ENCODE measurements around the gene WDFY3. TPM values are rescaled to one million over a fixed set of nuclear protein-coding genes. Genes with fewer than 3 reads are reported as not detected.
A peak's percentile ranks its signal among the peaks of the same experiment; 100 is the strongest.

The WDFY3 gene
- total and polyA plus RNA-seq, 7 donors, result 3.2 to 54.2 (median 38.2) TPM

- H3K9me3 ChIP-seq, result no peaks in the 10 kb centered on the region
- H3K27me3 ChIP-seq (ENCODE audit: insufficient read depth in 3 of 3, low read length in 2 of 3), result no peaks in the 10 kb centered on the region
- H3K4me3 ChIP-seq, result no peak overlapping the region
- 94 to 97% (median 96%) methylated on average over 3 of the region's 3 CpGs for whole genome bisulfite sequencing, 3 donors
- DNase-seq (no peak), ATAC-seq (no peak)
- H3K36me3 ChIP-seq (ENCODE audit: insufficient read depth in 1 of 2, low read depth in 1 of 2), result peaks cover 0 to 55% of the 10 kb centered on the region in 2 donors
- no peaks in the 10 kb centered on the region for H3K4me1 ChIP-seq
- intact Hi-C loops (cut with DNase I), result no loop called here
- TF ChIP-seq, protein P1, sequence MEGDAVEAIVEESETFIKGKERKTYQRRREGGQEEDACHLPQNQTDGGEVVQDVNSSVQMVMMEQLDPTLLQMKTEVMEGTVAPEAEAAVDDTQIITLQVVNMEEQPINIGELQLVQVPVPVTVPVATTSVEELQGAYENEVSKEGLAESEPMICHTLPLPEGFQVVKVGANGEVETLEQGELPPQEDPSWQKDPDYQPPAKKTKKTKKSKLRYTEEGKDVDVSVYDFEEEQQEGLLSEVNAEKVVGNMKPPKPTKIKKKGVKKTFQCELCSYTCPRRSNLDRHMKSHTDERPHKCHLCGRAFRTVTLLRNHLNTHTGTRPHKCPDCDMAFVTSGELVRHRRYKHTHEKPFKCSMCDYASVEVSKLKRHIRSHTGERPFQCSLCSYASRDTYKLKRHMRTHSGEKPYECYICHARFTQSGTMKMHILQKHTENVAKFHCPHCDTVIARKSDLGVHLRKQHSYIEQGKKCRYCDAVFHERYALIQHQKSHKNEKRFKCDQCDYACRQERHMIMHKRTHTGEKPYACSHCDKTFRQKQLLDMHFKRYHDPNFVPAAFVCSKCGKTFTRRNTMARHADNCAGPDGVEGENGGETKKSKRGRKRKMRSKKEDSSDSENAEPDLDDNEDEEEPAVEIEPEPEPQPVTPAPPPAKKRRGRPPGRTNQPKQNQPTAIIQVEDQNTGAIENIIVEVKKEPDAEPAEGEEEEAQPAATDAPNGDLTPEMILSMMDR (IDR thresholded peaks at IDR 0.05), result no peak
- no peak overlapping the region for H3K27ac ChIP-seq
Measured at GRCh38 chr4:84767168-84767567, 199.3 kb downstream of the WDFY3 start.

GRCh38 chr4:84753321-84753972 is 213.0 kb downstream of the WDFY3 start:
- H3K36me3 ChIP-seq (ENCODE audit: insufficient read depth in 1 of 2, low read depth in 1 of 2), result peaks cover 2 to 87% of the 10 kb centered on the region in 2 donors
- DNase-seq (no peak), ATAC-seq (peak in 1 of 4 donors; percentile 24)
- WGBS, 3 donors, result 59 to 61% (median 60%) methylated on average over 7 of the region's 7 CpGs
- H3K4me3 ChIP-seq, result no peak overlapping the region
- no peaks in the 10 kb centered on the region for H3K27me3 ChIP-seq (ENCODE audit: insufficient read depth in 3 of 3, low read length in 2 of 3)
- TF ChIP-seq, protein P1 (IDR thresholded peaks at IDR 0.05), result no peak
- intact Hi-C loops (cut with DNase I), result loop anchor here in 1 of 2 donors (5.0 kb wide), 1 partner anchor 219 kb away; no protein-coding TSS in a partner anchor
- no peak overlapping the region for H3K27ac ChIP-seq
- no peaks in the 10 kb centered on the region for H3K4me1 ChIP-seq
- no peaks in the 10 kb centered on the region for H3K9me3 ChIP-seq

- ATAC-seq, result no peak
- WGBS, 3 donors, result 74 to 89% (median 82%) methylated on average over 4 of the region's 4 CpGs
- H3K36me3 ChIP-seq (ENCODE audit: insufficient read depth in 1 of 2, low read depth in 1 of 2), result peaks cover 4 to 100% of the 10 kb centered on the region in 2 donors
Measured at GRCh38 chr4:84751707-84752106, 214.8 kb downstream of the WDFY3 start.

DNA sequence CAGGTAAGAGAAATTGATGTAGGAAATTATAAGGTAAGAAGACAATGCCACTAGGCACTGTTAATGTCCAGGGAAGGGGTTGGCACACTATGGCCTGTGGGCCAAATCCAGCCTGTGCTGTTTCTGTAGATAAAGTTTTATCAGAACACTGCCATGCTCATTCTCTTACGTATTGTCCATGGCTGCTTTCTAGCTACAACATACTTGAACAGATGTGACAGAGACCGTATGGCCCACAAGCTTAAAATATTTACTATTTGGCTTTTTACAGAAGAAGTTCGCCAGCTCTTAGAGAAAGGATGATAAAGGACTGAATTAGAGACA is 215.6 kb downstream of the WDFY3 start:
- TF ChIP-seq, protein P1 (IDR thresholded peaks at IDR 0.05), result no peak
- Histone ChIP-seq H3K36me3 (ENCODE audit: insufficient read depth in 1 of 2, low read depth in 1 of 2) (peaks cover 4 to 99% of the 10 kb centered on the region in 2 donors), H3K9me3 (no peaks in the 10 kb centered on the region), H3K4me1 (no peaks in the 10 kb centered on the region), H3K4me3 (no peak overlapping the region), H3K27ac (no peak overlapping the region), H3K27me3 (ENCODE audit: insufficient read depth in 3 of 3, low read length in 2 of 3) (no peaks in the 10 kb centered on the region)
- 89 to 92% (median 91%) methylated on average over 3 of the region's 3 CpGs for WGBS, 3 donors
- ATAC-seq (peak in 1 of 4 donors; percentile 22), DNase-seq (no peak)
- intact Hi-C loops (cut with DNase I), result loop anchor here (2.0 to 5.0 kb wide), 2 partner anchors 220 to 221 kb away; no protein-coding TSS in a partner anchor

More at GRCh38 chr4:84751707-84752106, 214.8 kb downstream of the WDFY3 start:
- Histone ChIP-seq H3K4me1 (no peaks in the 10 kb centered on the region), H3K4me3 (no peak overlapping the region), H3K9me3 (no peaks in the 10 kb centered on the region), H3K27ac (no peak overlapping the region), H3K27me3 (ENCODE audit: insufficient read depth in 3 of 3, low read length in 2 of 3) (no peaks in the 10 kb centered on the region)
- intact Hi-C loops (cut with DNase I), result loop anchor here (2.0 to 5.0 kb wide), 2 partner anchors 219 to 221 kb away; no protein-coding TSS in a partner anchor
- TF ChIP-seq, protein P1 (IDR thresholded peaks at IDR 0.05), result no peak
- no peak for DNase-seq

Measured in psoas muscle (tissue), 8 donors.